ENCODE measurements around the gene TSPY3. TPM values are rescaled to one million over a fixed set of nuclear protein-coding genes. Genes with fewer than 3 reads are reported as not detected.

TSPY3 gene, protein sequence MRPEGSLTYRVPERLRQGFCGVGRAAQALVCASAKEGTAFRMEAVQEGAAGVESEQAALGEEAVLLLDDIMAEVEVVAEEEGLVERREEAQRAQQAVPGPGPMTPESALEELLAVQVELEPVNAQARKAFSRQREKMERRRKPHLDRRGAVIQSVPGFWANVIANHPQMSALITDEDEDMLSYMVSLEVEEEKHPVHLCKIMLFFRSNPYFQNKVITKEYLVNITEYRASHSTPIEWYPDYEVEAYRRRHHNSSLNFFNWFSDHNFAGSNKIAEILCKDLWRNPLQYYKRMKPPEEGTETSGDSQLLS
- total RNA-seq (2022; extraction: Qiagen RNA extraction), result not detected in 5 replicates

DNA sequence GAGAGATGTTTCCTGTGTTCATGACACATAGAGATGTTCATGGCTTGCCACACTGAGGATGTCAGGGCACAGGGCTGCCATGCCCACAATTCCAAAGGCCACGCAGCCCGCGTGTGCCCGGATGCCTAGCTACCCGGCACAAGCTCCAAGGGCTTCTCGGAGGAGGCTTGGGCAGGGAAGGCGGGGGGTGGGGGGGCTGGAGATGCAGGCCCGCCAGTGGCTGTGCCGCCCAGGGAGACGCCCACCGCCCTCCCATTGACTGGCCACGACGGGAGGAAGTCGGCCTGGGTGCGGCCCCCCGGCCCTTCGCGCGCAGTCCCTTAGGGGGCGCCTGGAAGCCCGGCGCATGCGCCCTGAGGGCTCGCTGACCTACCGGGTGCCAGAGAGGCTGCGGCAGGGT lies at the start of gene TSPY3:
TSS of gene TSPY3 (plus strand) at position 301 of the 400 bp plus-strand sequence. CDS start at position 347, 46 bp downstream.

DNA sequence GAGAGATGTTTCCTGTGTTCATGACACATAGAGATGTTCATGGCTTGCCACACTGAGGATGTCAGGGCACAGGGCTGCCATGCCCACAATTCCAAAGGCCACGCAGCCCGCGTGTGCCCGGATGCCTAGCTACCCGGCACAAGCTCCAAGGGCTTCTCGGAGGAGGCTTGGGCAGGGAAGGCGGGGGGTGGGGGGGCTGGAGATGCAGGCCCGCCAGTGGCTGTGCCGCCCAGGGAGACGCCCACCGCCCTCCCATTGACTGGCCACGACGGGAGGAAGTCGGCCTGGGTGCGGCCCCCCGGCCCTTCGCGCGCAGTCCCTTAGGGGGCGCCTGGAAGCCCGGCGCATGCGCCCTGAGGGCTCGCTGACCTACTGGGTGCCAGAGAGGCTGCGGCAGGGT lies 40.7 kb upstream of the TSPY3 start, which contains the start of gene TSPY8:
TSS of gene TSPY8 (plus strand) at position 301 of the 400 bp plus-strand sequence. CDS start at position 347, 46 bp downstream.

Other genes starting within 250 kb of the TSPY3 start
- gene TSPY4, start 61.0 kb upstream of the TSPY3 start, total RNA-seq (2022; extraction: Qiagen RNA extraction), result not detected in 5 replicates
- gene TSPY8, start 40.6 kb upstream of the TSPY3 start, total RNA-seq (2022; extraction: Qiagen RNA extraction), result not detected in 5 replicates
- not detected in 5 replicates for gene TSPY1, start 68.5 kb downstream of the TSPY3 start, total RNA-seq (2022; extraction: Qiagen RNA extraction)
- not detected in 5 replicates for gene TSPY9, start 88.8 kb downstream of the TSPY3 start, total RNA-seq (2022; extraction: Qiagen RNA extraction)
- gene TSPY10, start 129.5 kb downstream of the TSPY3 start, total RNA-seq (2022; extraction: Qiagen RNA extraction), result not detected in 5 replicates